WERI-Rb-1 (cell line): ENCODE measurements around the gene NLRX1.

Experiments
- DNase-seq: peaks from one replicate; pipeline ENCODE4 v3.0.0-alpha.2; 2020
- H3K27ac ChIP-seq: fragments of 250-450 bp; sonication (Bioruptor Pico); 2 replicates; pipeline ENCODE4 v1.5.1; 2020; ENCODE audit warnings: mild to moderate bottlenecking, moderate library complexity
- H3K27me3 ChIP-seq: fragments of 250-450 bp; sonication (Bioruptor Pico); 2 replicates; pipeline ENCODE4 v1.5.1; 2021; ENCODE audit warnings: mild to moderate bottlenecking, low read depth, moderate library complexity; ENCODE audit not compliant: insufficient read depth, severe bottlenecking
- H3K36me3 ChIP-seq: fragments of 250-450 bp; sonication (Bioruptor Pico); 2 replicates; pipeline ENCODE4 v1.5.1; 2020; ENCODE audit warnings: mild to moderate bottlenecking, moderate library complexity
- H3K4me3 ChIP-seq: 2 replicates; pipeline ENCODE4 v1.5.1; 2011; ENCODE audit warnings: low read depth, mild to moderate bottlenecking, control low read depth, low read length
- H3K9me3 ChIP-seq: fragments of 250-450 bp; sonication (Bioruptor Pico); 2 replicates; pipeline ENCODE4 v1.5.1; 2021; ENCODE audit warnings: mild to moderate bottlenecking, moderate library complexity; ENCODE audit not compliant: severe bottlenecking
- CTCF ChIP-seq: IDR thresholded peaks from 2 replicates; pipeline ENCODE4 v1.5.1; 2011; ENCODE audit warnings: low read depth, mild to moderate bottlenecking, control low read depth, inconsistent platforms, low read length

NLRX1 gene

GRCh38 chr11:119229288-119229672 lies 60.8 kb downstream of the NLRX1 start:
- Histone ChIP-seq H3K36me3 (peaks cover 9% of the 10 kb centered on the region), H3K27me3 (no peaks in the 10 kb centered on the region), H3K27ac (no peak overlapping the region), H3K4me3 (no peak overlapping the region), H3K9me3 (no peaks in the 10 kb centered on the region)
- DNase-seq = no peak
- TF ChIP-seq CTCF = no peak

GRCh38 chr11:119229741-119230140 lies 61.2 kb downstream of the NLRX1 start:
- Histone ChIP-seq H3K36me3 (peaks cover 9% of the 10 kb centered on the region), H3K27me3 (no peaks in the 10 kb centered on the region), H3K9me3 (no peaks in the 10 kb centered on the region), H3K4me3 (no peak overlapping the region), H3K27ac (no peak overlapping the region)
- DNase-seq = no peak
- no peak for TF ChIP-seq CTCF
